ENCODE measurements around the gene NFKBIE. TPM values are rescaled to one million over a fixed set of nuclear protein-coding genes. Genes with fewer than 3 reads are reported as not detected.

The NFKBIE gene
- total RNA-seq, 2 experiments from 2014 or later: 43.0 to 43.1 TPM

GRCh38 chr6:44219053-44219814 is 46.1 kb downstream of the NFKBIE start:
- Mint-ChIP-seq H3K36me3 (ENCODE audit: low read depth) (no peaks in the 10 kb centered on the region), H3K27ac (no peak overlapping the region), H3K9me3 (no peaks in the 10 kb centered on the region), H3K4me1 (ENCODE audit: low read depth) (peaks cover 33% of the 10 kb centered on the region), H3K27me3 (peaks cover under 1% of the 10 kb centered on the region), H3K4me3 (peak overlapping the region; percentile 60)
- intact Hi-C loops (cut with DNase I, micrococcal nuclease): no loop called here
- peak in 4 of 14 experiments; percentile 12 to 43 (median 30) for DNase-seq
- no peak for TF ChIP-seq CTCF (IDR thresholded peaks at IDR 0.05)
- H3K27ac ChIP-seq (ENCODE audit: low read depth in 1 of 2, low read length in 2 of 2): no peak overlapping the region
- POLR2A ChIA-PET: interaction anchor here (0.6 to 1.4 kb wide), 3 partner anchors 10 to 28 kb away, joined by 3 to 6 read pairs (median 3); partner anchors contain the start of gene HSP90AB1
- peaks cover 0 to 3% of the 10 kb centered on the region in 2 experiments for H3K9me3 ChIP-seq (ENCODE audit: control insufficient read depth in 1 of 2, insufficient read depth in 1 of 2, low read length in 2 of 2)
- peaks cover 34% of the 10 kb centered on the region for H3K4me1 ChIP-seq (ENCODE audit: insufficient read depth, low read length)
- no peaks in the 10 kb centered on the region for H3K36me3 ChIP-seq (ENCODE audit: insufficient read depth, low read length)
- ATAC-seq (ENCODE audit: poor library complexity): no peak
- H3K4me3 ChIP-seq (ENCODE audit: low read length): peak overlapping the region; percentile 24
- CTCF ChIA-PET: no interaction called here
- peaks cover 4 to 7% of the 10 kb centered on the region in 2 experiments for H3K27me3 ChIP-seq (ENCODE audit: control insufficient read depth in 1 of 2, insufficient read depth in 2 of 2, low read length in 2 of 2)

- Histone ChIP-seq H3K27me3 (ENCODE audit: control insufficient read depth in 1 of 2, insufficient read depth in 2 of 2, low read length in 2 of 2) (peaks cover 4 to 7% of the 10 kb centered on the region in 2 experiments), H3K4me1 (ENCODE audit: insufficient read depth, low read length) (peaks cover 21% of the 10 kb centered on the region), H3K9me3 (ENCODE audit: control insufficient read depth in 1 of 2, insufficient read depth in 1 of 2, low read length in 2 of 2) (peaks cover 0 to 3% of the 10 kb centered on the region in 2 experiments), H3K4me3 (ENCODE audit: low read length) (no peak overlapping the region), H3K27ac (ENCODE audit: low read depth in 1 of 2, low read length in 2 of 2) (no peak overlapping the region), H3K36me3 (ENCODE audit: insufficient read depth, low read length) (no peaks in the 10 kb centered on the region)
- DNase-seq (no peak), ATAC-seq (ENCODE audit: poor library complexity) (no peak)
- no peak for TF ChIP-seq CTCF (IDR thresholded peaks at IDR 0.05)
- ChIA-PET POLR2A (no interaction called here), CTCF (no interaction called here)
- peaks cover 4% of the 10 kb centered on the region for H3K27me3 Mint-ChIP-seq
- intact Hi-C loops (cut with DNase I, micrococcal nuclease): no loop called here
- no peaks in the 10 kb centered on the region for H3K36me3 Mint-ChIP-seq (ENCODE audit: low read depth)
- H3K4me3 Mint-ChIP-seq: no peak overlapping the region
- no peaks in the 10 kb centered on the region for H3K9me3 Mint-ChIP-seq
- H3K4me1 Mint-ChIP-seq (ENCODE audit: low read depth): peaks cover 22% of the 10 kb centered on the region
- H3K27ac Mint-ChIP-seq: no peak overlapping the region
These were observed 47.8 kb downstream of the NFKBIE start for GRCh38 chr6:44217332-44218143.

GRCh38 chr6:44216677-44217331 is 48.5 kb downstream of the NFKBIE start, which contains the start of gene MYMX:
TSS of gene MYMX (plus strand) at chr6:44216926. CDS start at chr6:44217472, 546 bp downstream.
- Histone ChIP-seq H3K4me1 (ENCODE audit: insufficient read depth, low read length) (peaks cover 16% of the 10 kb centered on the region), H3K9me3 (ENCODE audit: control insufficient read depth in 1 of 2, insufficient read depth in 1 of 2, low read length in 2 of 2) (peaks cover 0 to 3% of the 10 kb centered on the region in 2 experiments), H3K4me3 (ENCODE audit: low read length) (no peak within 1 kb of the TSS), H3K27ac (ENCODE audit: low read depth in 1 of 2, low read length in 2 of 2) (no peak within 1 kb of the TSS), H3K27me3 (ENCODE audit: control insufficient read depth in 1 of 2, insufficient read depth in 2 of 2, low read length in 2 of 2) (peaks cover 4 to 7% of the 10 kb centered on the region in 2 experiments), H3K36me3 (ENCODE audit: insufficient read depth, low read length) (no peaks in the 10 kb centered on the region)
- ChIA-PET POLR2A (no interaction called here), CTCF (interaction anchor here (0.7 kb wide), 1 partner anchor 12 kb away, joined by 4 read pairs; no protein-coding TSS in a partner anchor)
- Mint-ChIP-seq H3K4me1 (ENCODE audit: low read depth) (peaks cover 17% of the 10 kb centered on the region), H3K27me3 (peaks cover 4% of the 10 kb centered on the region), H3K4me3 (no peak within 1 kb of the TSS), H3K36me3 (ENCODE audit: low read depth) (no peaks in the 10 kb centered on the region), H3K27ac (no peak within 1 kb of the TSS), H3K9me3 (no peaks in the 10 kb centered on the region)
- intact Hi-C loops (cut with DNase I, micrococcal nuclease): no loop called here
- TF ChIP-seq CTCF (IDR thresholded peaks at IDR 0.05): no peak
- no peak for DNase-seq
- no peak for ATAC-seq (ENCODE audit: poor library complexity)
